Sigmoid colon (tissue), 7 donors: ENCODE data around the gene SKAP1. TPM values are rescaled to one million over a fixed set of nuclear protein-coding genes. Genes with fewer than 3 reads are reported as not detected.

Source experiments
- DNase-seq: peaks from one replicate; pipeline ENCODE4 v3.0.0-alpha.2; 2019
- H3K27ac ChIP-seq, 4 donors: fragments of 200-600 bp; sonication (generic); one replicate each; pipeline ENCODE4 v1.5.1; 2016 to 2019; ENCODE audit warnings: mild to moderate bottlenecking in 1 of 4
- H3K27me3 ChIP-seq, 3 donors: fragments of 200-600 bp; sonication (generic); one replicate each; pipeline ENCODE4 v1.5.1; 2019; ENCODE audit warnings: mild to moderate bottlenecking in 1 of 3
- H3K36me3 ChIP-seq, 4 donors: fragments of 200-600 bp; sonication (generic); one replicate each; pipeline ENCODE4 v1.5.1; 2016 to 2019
- H3K4me1 ChIP-seq, 4 donors: fragments of 200-600 bp; sonication (generic); one replicate each; pipeline ENCODE4 v1.5.1; 2017 to 2019
- H3K4me3 ChIP-seq, 4 donors: fragments of 200-600 bp; sonication (generic); one replicate each; pipeline ENCODE4 v1.5.1; 2017 to 2019; ENCODE audit warnings: mild to moderate bottlenecking in 2 of 4, moderate library complexity in 1 of 4
- H3K9me3 ChIP-seq, 4 donors: fragments of 200-600 bp in 3 of 4; sonication (generic) in 3 of 4; one replicate each; pipeline versions ENCODE4 v1.5.1 to v1.6.1; 2013 to 2019
- EP300 ChIP-seq, 4 donors: sonication (generic); formaldehyde crosslinking; IDR thresholded peaks; one replicate each; pipeline ENCODE4 v1.6.1; 2017; ENCODE audit warnings: antibody characterized with exemption in 4 of 4
- POLR2A ChIP-seq, 2 donors: fragments of 450-650 bp; IDR thresholded peaks; one replicate each; pipeline ENCODE4 v1.6.1; 2016; ENCODE audit warnings: antibody characterized with exemption in 2 of 2, mild to moderate bottlenecking in 2 of 2, moderate library complexity in 2 of 2
- POLR2AphosphoS5 ChIP-seq, 4 donors: sonication (generic); formaldehyde crosslinking; IDR thresholded peaks; one replicate each; pipeline ENCODE4 v1.6.1; 2017; ENCODE audit warnings: antibody characterized with exemption in 4 of 4
- WGBS, 2 donors: extraction: QIAGEN DNeasy Blood & Tissue Kit; methylation state at CpG; one replicate each; pipeline ENCODE4 v1.1.7; 2013; 5-methylcytosine and 5-hydroxymethylcytosine counted together
- intact Hi-C: fragments of 100-400 bp; cut with DNase I; formaldehyde crosslinking; loops from one replicate; pipeline ENCODE4 v1.15.1; 2023
- polyA plus RNA-seq, 3 donors: library from polyadenylated mRNA; stranded (reverse); fragments of 200-250 nt; gene quantifications; one replicate each; pipeline ENCODE4 v1.2.3, GENCODE V29; 2013
- total RNA-seq, 4 donors: library from RNA; depleted of rRNA; stranded (reverse); fragments of >200 nt; gene quantifications; one replicate each; pipeline ENCODE4 v1.1.0, GENCODE V29; 2016
- TF ChIP-seq, protein P1 (sequence below), 4 experiments: fragments of 450-650 bp in 3 of 4; fragments of 200-600 bp in 1 of 4; IDR thresholded peaks; one replicate each; pipeline ENCODE4 v1.5.1; 2016 to 2019; ENCODE audit warnings: antibody characterized with exemption in 4 of 4, mild to moderate bottlenecking in 3 of 4, moderate library complexity in 2 of 4
- donor health status: healthy with polysubstance abuse.
- donor health status: Bipolar disorder and iron deficiency.
- donor health status: healthy.

Gene SKAP1
- total and polyA plus RNA-seq, 7 donors = 0.36 to 10.3 (median 1.4) TPM; not detected in 1

DNA sequence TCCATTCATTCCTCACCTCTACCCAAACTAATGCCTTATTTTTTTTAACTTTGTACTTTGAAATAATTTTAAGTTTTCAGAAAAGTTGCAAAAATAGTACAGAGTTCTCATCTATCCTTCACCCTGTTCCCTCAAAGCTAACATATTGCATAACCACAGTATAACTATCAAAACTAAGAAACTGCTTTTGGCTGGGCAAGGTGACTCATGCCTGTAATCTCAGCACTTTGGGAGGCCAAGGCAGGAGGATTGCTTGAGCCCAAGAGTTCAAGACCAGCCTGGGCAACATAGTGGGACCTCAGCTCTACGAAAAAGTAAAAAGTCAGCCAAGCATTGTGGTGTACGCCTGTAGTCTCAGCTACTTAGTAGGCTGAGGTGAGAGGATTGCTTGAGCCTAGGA is 147.7 kb downstream of the SKAP1 start:
- H3K27ac ChIP-seq = no peak overlapping the region
- H3K36me3 ChIP-seq = no peaks in the 10 kb centered on the region
- H3K9me3 ChIP-seq = no peaks in the 10 kb centered on the region
- TF ChIP-seq EP300 (IDR thresholded peaks at IDR 0.05) (no peak), POLR2A (IDR thresholded peaks at IDR 0.05) (no peak), POLR2AphosphoS5 (IDR thresholded peaks at IDR 0.05) (no peak)
- TF ChIP-seq, protein P1, sequence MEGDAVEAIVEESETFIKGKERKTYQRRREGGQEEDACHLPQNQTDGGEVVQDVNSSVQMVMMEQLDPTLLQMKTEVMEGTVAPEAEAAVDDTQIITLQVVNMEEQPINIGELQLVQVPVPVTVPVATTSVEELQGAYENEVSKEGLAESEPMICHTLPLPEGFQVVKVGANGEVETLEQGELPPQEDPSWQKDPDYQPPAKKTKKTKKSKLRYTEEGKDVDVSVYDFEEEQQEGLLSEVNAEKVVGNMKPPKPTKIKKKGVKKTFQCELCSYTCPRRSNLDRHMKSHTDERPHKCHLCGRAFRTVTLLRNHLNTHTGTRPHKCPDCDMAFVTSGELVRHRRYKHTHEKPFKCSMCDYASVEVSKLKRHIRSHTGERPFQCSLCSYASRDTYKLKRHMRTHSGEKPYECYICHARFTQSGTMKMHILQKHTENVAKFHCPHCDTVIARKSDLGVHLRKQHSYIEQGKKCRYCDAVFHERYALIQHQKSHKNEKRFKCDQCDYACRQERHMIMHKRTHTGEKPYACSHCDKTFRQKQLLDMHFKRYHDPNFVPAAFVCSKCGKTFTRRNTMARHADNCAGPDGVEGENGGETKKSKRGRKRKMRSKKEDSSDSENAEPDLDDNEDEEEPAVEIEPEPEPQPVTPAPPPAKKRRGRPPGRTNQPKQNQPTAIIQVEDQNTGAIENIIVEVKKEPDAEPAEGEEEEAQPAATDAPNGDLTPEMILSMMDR (IDR thresholded peaks at IDR 0.05) = no peak
- DNase-seq = no peak
- intact Hi-C loops = no loop called here
- H3K4me1 ChIP-seq = no peaks in the 10 kb centered on the region
- H3K27me3 ChIP-seq = peaks cover 0 to 31% (median 0%) of the 10 kb centered on the region in 3 donors
- no peak overlapping the region for H3K4me3 ChIP-seq
- 91 to 92% methylated on average over 2 of the region's 2 CpGs for WGBS, 2 donors

DNA sequence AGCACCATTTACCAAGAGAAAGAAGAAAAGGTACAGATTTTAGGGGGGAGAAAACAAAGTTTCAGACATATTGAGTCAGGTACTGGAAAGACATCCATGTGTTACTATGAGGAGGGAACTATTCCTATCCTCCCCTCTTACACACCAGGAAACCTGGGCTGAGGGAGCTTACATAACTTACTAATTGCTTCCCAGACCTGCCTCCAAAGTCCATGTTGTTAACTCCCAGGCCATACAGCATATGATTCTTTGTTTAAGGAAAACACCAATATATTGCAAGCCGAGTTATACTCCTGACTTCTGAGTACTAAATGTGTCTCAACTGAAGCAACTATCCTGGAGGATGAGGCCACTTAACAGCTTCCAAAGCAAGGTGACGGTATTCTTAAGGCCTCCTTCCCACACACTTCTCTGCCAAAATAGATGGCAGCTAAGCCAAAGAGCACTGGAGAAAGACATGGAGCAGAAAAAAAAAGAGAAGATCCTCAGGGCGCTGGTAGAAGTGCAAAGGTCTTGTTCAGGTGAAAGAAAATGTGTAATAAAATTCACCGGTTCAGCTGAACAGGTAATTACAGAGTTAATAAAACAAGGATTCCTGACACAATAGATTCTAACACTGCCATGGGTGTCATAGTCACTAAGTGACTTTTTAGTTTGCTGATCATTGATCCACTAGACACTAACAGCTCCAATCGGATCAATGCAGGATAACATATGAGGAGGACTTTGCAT is 151.1 kb downstream of the SKAP1 start:
- H3K27me3 ChIP-seq = peaks cover 0 to 35% (median 0%) of the 10 kb centered on the region in 3 donors
- 20 to 72% methylated on average over 5 of the region's 5 CpGs for WGBS, 2 donors
- H3K36me3 ChIP-seq = no peaks in the 10 kb centered on the region

DNA sequence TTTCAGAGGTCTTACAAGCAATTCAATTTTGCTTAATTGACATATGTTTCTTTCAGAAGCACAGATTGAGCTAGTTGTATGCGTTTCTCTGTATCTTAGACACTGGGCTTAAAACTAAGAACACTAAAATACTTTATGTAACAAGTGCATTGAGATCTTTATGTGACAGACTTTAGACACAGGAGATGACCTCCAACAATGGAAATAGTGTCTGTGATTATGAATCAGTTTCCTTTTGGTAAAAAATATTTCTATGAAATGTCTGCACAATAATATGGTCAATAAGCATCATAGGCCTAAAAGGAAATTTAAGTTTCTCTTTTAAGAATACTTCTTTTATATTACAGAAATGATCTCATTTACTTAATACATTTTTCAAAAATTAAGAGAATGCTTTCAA is 153.2 kb downstream of the SKAP1 start:
- Histone ChIP-seq H3K4me3 (no peak overlapping the region), H3K27ac (no peak overlapping the region), H3K4me1 (no peaks in the 10 kb centered on the region), H3K9me3 (no peaks in the 10 kb centered on the region), H3K36me3 (no peaks in the 10 kb centered on the region), H3K27me3 (peaks cover 0 to 33% (median 0%) of the 10 kb centered on the region in 3 donors)
- 91 to 93% methylated on average over 1 of the region's 1 CpG for WGBS, 2 donors
- TF ChIP-seq POLR2AphosphoS5 (IDR thresholded peaks at IDR 0.05) = no peak
- TF ChIP-seq EP300 (IDR thresholded peaks at IDR 0.05) = no peak
- no peak for TF ChIP-seq POLR2A (IDR thresholded peaks at IDR 0.05)
- TF ChIP-seq, protein P1 (IDR thresholded peaks at IDR 0.05) = no peak
- no peak for DNase-seq
- intact Hi-C loops = no loop called here

More for the DNA sequence above, 151.1 kb downstream of the SKAP1 start:
- intact Hi-C loops = no loop called here
- Histone ChIP-seq H3K9me3 (no peaks in the 10 kb centered on the region), H3K4me1 (no peaks in the 10 kb centered on the region), H3K27ac (no peak overlapping the region), H3K4me3 (no peak overlapping the region)
- TF ChIP-seq, protein P1 (IDR thresholded peaks at IDR 0.05) = no peak
- no peak for TF ChIP-seq EP300 (IDR thresholded peaks at IDR 0.05)
- no peak for TF ChIP-seq POLR2A (IDR thresholded peaks at IDR 0.05)
- no peak for TF ChIP-seq POLR2AphosphoS5 (IDR thresholded peaks at IDR 0.05)
- DNase-seq = no peak

DNA sequence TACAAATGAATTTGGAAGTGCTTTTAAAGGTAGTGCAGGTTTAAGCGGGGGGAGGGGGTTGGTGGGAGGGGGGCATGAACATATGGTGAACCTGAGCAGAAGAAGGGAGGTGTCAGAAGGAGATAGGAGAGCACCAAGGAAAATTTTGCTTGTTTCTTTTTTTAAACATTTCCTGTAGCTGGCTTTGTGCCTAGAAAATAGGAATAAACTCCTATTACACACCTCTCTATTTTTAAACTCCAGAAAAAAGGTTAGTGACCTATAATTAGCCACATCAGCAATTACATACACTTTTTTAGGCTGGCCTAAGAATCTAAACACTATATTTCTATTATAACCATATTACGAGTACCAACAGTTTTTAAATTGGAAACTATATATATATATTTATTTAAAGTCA is 159.1 kb downstream of the SKAP1 start:
- WGBS, 2 donors = 84 to 87% methylated on average over 2 of the region's 2 CpGs
- H3K4me1 ChIP-seq = no peaks in the 10 kb centered on the region
- no peak for DNase-seq
- no peak for TF ChIP-seq POLR2A (IDR thresholded peaks at IDR 0.05)
- no peak for TF ChIP-seq EP300 (IDR thresholded peaks at IDR 0.05)
- no peak for TF ChIP-seq POLR2AphosphoS5 (IDR thresholded peaks at IDR 0.05)
- TF ChIP-seq, protein P1 (IDR thresholded peaks at IDR 0.05) = no peak
- H3K27ac ChIP-seq = no peak overlapping the region
- H3K36me3 ChIP-seq = no peaks in the 10 kb centered on the region
- no peak overlapping the region for H3K4me3 ChIP-seq
- H3K9me3 ChIP-seq = no peaks in the 10 kb centered on the region
- peaks cover 0 to 18% (median 0%) of the 10 kb centered on the region in 3 donors for H3K27me3 ChIP-seq
- intact Hi-C loops = no loop called here
